HepG2 (cell line): ENCODE data around the gene ATP4A.

Experiments used
- BHLHE40 ChIP-seq: IDR thresholded peaks from 2 replicates; pipeline ENCODE4 v1.6.1; 2011; ENCODE audit warnings: low read length, improper control_type of control experiment
- EP300 ChIP-seq, 3 experiments: sonication (generic) in 1 of 3; formaldehyde crosslinking in 1 of 3; IDR thresholded peaks; 2 replicates each; pipeline versions ENCODE4 v1.5.1 to v1.6.1; 2011 to 2020; ENCODE audit warnings: low read depth in 2 of 3, low read length in 2 of 3, borderline replicate concordance in 1 of 3, improper control_type of control experiment in 1 of 3, mild to moderate bottlenecking in 1 of 3, missing genetic modification reagents in 1 of 3, moderate library complexity in 1 of 3
- MAX ChIP-seq: IDR thresholded peaks from 2 replicates; pipeline ENCODE4 v1.6.1; 2012; ENCODE audit warnings: inconsistent platforms
- MLXIP ChIP-seq: sonication (generic); formaldehyde crosslinking; IDR thresholded peaks from 2 replicates; pipeline ENCODE4 v1.9.0; 2021; ENCODE audit warnings: missing genetic modification reagents, borderline replicate concordance
- PBX3 ChIP-seq: sonication (generic); formaldehyde crosslinking; IDR thresholded peaks from 2 replicates; pipeline ENCODE4 v1.8.1; 2023; ENCODE audit warnings: missing genetic modification reagents, inconsistent platforms, borderline replicate concordance
- RAD21 ChIP-seq: fragments of 450-650 bp; formaldehyde crosslinking; IDR thresholded peaks from 2 replicates; pipeline ENCODE4 v1.5.0; 2020; ENCODE audit warnings: mild to moderate bottlenecking
- SOX5 ChIP-seq: IDR thresholded peaks from 2 replicates; pipeline ENCODE4 v1.6.1; 2016; ENCODE audit warnings: borderline replicate concordance
- YY1 ChIP-seq: IDR thresholded peaks from 2 replicates; pipeline ENCODE4 v1.6.1; 2011; ENCODE audit warnings: low read length, low read depth, moderate library complexity, mild to moderate bottlenecking; ENCODE audit not compliant: insufficient read depth, insufficient replicate concordance
- ZFP41 ChIP-seq: sonication (generic); formaldehyde crosslinking; IDR thresholded peaks from 2 replicates; pipeline ENCODE4 v1.4.0; 2020; ENCODE audit warnings: mild to moderate bottlenecking, missing genetic modification reagents, borderline replicate concordance
- ZFX ChIP-seq: sonication (generic); formaldehyde crosslinking; IDR thresholded peaks from 2 replicates; pipeline ENCODE4 v1.4.0; 2020; ENCODE audit warnings: mild to moderate bottlenecking, low read depth, missing genetic modification reagents, moderate library complexity
- ZNF274 ChIP-seq: sonication (generic); formaldehyde crosslinking; IDR thresholded peaks from 2 replicates; pipeline ENCODE4 v1.5.1; 2020; ENCODE audit warnings: mild to moderate bottlenecking, missing genetic modification reagents
- ZNF484 ChIP-seq: sonication (generic); formaldehyde crosslinking; IDR thresholded peaks from 2 replicates; pipeline ENCODE4 v1.5.1; 2020; ENCODE audit warnings: mild to moderate bottlenecking, low read depth, missing genetic modification reagents, borderline replicate concordance

- TF ChIP-seq YY1 (no peak), ZNF484 (CRISPR knock-in tag) (no peak), MLXIP (CRISPR knock-in tag) (no peak), ZFP41 (CRISPR knock-in tag) (no peak), RAD21 (CRISPR knock-in tag) (no peak), BHLHE40 (no peak), ZFX (CRISPR knock-in tag) (no peak), EP300 (IDR thresholded peaks at IDR 0.05; ENCODE audit: low read depth in 2 of 2, low read length in 2 of 2) (no peak), EP300 (CRISPR knock-in tag; IDR thresholded peaks at IDR 0.05; ENCODE audit: borderline replicate concordance) (no peak), ZNF274 (CRISPR knock-in tag) (no peak), MAX (no peak), SOX5 (CRISPR knock-in tag) (no peak), PBX3 (CRISPR knock-in tag) (no peak)
These were observed 10.0 kb downstream of the ATP4A start for GRCh38 chr19:35553385-35554000.
